Measurements from ENCODE around the gene OSMR. TPM values are rescaled to one million over a fixed set of nuclear protein-coding genes. Genes with fewer than 3 reads are reported as not detected.
A peak's percentile ranks its signal among the peaks of the same experiment; 100 is the strongest.

The OSMR gene
- total and polyA plus RNA-seq, 2 of the 13 experiments (the other 11 are each of a cell fraction or from before 2014, with no cell fraction given) = 21.3 to 86.5 TPM

DNA sequence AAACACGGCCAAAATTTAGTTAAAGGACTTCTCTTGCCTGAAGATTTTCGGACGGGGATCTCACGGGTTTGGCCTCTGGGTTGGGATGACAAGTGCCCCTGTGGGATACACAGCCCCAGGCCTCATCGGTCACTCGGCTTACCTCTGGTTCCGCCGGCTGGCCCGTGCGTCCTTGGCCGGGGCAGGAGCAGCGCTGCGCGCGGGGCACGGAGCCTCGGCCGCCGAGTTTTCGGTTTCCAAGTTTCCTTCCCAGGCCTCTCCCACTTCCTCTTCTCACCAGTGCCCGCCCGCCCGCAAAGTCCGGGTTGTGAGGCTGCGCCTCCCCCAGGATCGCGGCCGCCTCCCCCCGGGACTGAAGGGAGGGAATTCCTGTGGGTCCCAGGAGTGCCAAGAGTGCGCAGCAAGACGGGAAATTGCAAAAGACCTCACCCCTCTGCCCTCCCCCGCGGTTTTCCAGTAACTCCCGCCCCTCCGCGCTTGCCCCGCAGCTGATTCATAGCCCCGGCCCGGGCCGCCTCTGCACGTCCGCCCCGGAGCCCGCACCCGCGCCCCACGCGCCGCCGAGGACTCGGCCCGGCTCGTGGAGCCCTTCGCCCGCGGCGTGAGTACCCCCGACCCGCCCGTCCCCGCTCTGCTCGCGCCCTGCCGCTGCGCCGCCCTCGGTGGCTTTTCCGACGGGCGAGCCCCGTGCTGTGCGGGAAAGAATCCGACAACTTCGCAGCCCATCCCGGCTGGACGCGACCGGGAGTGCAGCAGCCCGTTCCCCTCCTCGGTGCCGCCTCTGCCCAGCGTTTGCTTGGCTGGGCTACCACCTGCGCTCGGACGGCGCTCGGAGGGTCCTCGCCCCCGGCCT is at the start of gene OSMR (continued):
- TF ChIP-seq PATZ1 (CRISPR knock-in tag; IDR thresholded peaks at IDR 0.05) = peak; percentile 100
- TF ChIP-seq ZBTB38 (CRISPR knock-in tag; IDR thresholded peaks at IDR 0.05) = no peak
- no peak for TF ChIP-seq ZNF235 (CRISPR knock-in tag; IDR thresholded peaks at IDR 0.05; ENCODE audit: borderline replicate concordance)
- TF ChIP-seq GATAD1 (CRISPR knock-in tag; IDR thresholded peaks at IDR 0.05) = peak; percentile 45; the same call in 1 of the 2 replicates
- TF ChIP-seq THRA (CRISPR knock-in tag; IDR thresholded peaks at IDR 0.05; ENCODE audit: borderline replicate concordance) = peak; percentile 70; the same call in 1 of the 2 replicates
- TF ChIP-seq JUNB (CRISPR knock-in tag; IDR thresholded peaks at IDR 0.05; ENCODE audit: borderline replicate concordance) = peak; percentile 51; the same call in 1 of the 2 replicates
- TF ChIP-seq SIX1 (CRISPR knock-in tag; IDR thresholded peaks at IDR 0.05; ENCODE audit: borderline replicate concordance) = peak; percentile 24; the same call in 1 of the 2 replicates
- TF ChIP-seq, protein P1, sequence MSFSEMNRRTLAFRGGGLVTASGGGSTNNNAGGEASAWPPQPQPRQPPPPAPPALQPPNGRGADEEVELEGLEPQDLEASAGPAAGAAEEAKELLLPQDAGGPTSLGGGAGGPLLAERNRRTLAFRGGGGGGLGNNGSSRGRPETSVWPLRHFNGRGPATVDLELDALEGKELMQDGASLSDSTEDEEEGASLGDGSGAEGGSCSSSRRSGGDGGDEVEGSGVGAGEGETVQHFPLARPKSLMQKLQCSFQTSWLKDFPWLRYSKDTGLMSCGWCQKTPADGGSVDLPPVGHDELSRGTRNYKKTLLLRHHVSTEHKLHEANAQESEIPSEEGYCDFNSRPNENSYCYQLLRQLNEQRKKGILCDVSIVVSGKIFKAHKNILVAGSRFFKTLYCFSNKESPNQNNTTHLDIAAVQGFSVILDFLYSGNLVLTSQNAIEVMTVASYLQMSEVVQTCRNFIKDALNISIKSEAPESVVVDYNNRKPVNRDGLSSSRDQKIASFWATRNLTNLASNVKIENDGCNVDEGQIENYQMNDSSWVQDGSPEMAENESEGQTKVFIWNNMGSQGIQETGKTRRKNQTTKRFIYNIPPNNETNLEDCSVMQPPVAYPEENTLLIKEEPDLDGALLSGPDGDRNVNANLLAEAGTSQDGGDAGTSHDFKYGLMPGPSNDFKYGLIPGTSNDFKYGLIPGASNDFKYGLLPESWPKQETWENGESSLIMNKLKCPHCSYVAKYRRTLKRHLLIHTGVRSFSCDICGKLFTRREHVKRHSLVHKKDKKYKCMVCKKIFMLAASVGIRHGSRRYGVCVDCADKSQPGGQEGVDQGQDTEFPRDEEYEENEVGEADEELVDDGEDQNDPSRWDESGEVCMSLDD (CRISPR knock-in tag; IDR thresholded peaks at IDR 0.05; ENCODE audit: borderline replicate concordance) = no peak
- no peak for TF ChIP-seq ZNF354B (CRISPR knock-in tag; IDR thresholded peaks at IDR 0.05)
- no peak for TF ChIP-seq PITX1 (CRISPR knock-in tag; IDR thresholded peaks at IDR 0.05)
- peak; percentile 99 for TF ChIP-seq SRSF1 (optimal IDR thresholded peaks at IDR 0.05; ENCODE audit: low read depth, low read length)
- no peak for TF ChIP-seq TOE1 (CRISPR knock-in tag; IDR thresholded peaks at IDR 0.05)
- no peak for TF ChIP-seq PLRG1 (conservative IDR thresholded peaks at IDR 0.05)
- TF ChIP-seq POLR2AphosphoS5 (IDR thresholded peaks at IDR 0.05; ENCODE audit: low read depth, low read length) = peak; percentile 49; the same call in 1 of the 2 replicates
- TF ChIP-seq BRD4 (CRISPR knock-in tag; IDR thresholded peaks at IDR 0.05) = peak; percentile 53
- no peak for TF ChIP-seq ZNF180 (CRISPR knock-in tag; IDR thresholded peaks at IDR 0.05; ENCODE audit: borderline replicate concordance, low read depth)
- TF ChIP-seq POLR2AphosphoS2 (IDR thresholded peaks at IDR 0.05; ENCODE audit: low read depth, low read length) = no peak
- peak; percentile 74; the same call in 1 of the 2 replicates for TF ChIP-seq KDM5B (CRISPR knock-in tag; IDR thresholded peaks at IDR 0.05; ENCODE audit: borderline replicate concordance)
- no peak for TF ChIP-seq RFX5 (IDR thresholded peaks at IDR 0.05; ENCODE audit: low read depth, low read length)
- no peak for TF ChIP-seq SKI (IDR thresholded peaks at IDR 0.05; ENCODE audit: partially characterized antibody)
- TF ChIP-seq, protein P2, sequence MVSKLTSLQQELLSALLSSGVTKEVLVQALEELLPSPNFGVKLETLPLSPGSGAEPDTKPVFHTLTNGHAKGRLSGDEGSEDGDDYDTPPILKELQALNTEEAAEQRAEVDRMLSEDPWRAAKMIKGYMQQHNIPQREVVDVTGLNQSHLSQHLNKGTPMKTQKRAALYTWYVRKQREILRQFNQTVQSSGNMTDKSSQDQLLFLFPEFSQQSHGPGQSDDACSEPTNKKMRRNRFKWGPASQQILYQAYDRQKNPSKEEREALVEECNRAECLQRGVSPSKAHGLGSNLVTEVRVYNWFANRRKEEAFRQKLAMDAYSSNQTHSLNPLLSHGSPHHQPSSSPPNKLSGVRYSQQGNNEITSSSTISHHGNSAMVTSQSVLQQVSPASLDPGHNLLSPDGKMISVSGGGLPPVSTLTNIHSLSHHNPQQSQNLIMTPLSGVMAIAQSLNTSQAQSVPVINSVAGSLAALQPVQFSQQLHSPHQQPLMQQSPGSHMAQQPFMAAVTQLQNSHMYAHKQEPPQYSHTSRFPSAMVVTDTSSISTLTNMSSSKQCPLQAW (CRISPR knock-in tag; IDR thresholded peaks at IDR 0.05) = peak; percentile 87
- TF ChIP-seq ZNF143 (CRISPR knock-in tag; IDR thresholded peaks at IDR 0.05) = no peak; the same call in 1 of the 2 replicates
